ENCODE data around the gene TEAD1.

The TEAD1 gene

DNA sequence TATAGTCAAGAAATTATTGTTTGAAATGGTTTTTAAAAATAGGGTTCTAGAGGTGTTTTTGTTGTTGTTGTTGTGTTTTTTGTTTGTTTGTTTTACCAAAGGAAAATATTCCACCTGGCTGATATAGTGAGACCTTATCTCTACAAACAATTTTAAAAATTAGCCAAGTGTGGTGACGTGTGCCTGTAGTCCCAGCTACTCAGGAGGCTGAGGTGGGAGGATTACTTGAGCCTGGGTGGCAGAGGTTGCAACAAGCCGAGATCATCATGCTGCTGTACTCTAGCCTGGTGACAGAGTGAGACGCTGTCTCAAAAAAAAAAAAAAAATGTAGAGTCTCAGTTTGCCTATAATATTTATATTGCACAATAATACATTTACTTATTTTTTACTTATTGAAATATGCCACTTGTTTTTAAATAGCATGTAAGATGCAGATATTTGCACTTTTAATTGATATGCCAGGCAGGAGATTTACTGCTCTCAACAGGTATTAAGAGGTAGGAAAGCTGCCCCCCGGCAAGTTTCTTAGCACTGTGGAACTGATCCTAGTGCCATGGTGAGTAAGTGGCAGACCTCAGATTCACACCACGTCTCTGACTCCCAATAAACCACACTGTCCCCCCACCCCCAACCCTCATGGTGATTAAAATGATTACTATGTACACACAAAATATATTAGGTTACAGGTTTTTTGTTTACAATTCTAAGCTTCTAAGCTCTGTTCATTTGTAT, 157.4 kb downstream of the TEAD1 start:
- DNase-seq: no peak

DNA sequence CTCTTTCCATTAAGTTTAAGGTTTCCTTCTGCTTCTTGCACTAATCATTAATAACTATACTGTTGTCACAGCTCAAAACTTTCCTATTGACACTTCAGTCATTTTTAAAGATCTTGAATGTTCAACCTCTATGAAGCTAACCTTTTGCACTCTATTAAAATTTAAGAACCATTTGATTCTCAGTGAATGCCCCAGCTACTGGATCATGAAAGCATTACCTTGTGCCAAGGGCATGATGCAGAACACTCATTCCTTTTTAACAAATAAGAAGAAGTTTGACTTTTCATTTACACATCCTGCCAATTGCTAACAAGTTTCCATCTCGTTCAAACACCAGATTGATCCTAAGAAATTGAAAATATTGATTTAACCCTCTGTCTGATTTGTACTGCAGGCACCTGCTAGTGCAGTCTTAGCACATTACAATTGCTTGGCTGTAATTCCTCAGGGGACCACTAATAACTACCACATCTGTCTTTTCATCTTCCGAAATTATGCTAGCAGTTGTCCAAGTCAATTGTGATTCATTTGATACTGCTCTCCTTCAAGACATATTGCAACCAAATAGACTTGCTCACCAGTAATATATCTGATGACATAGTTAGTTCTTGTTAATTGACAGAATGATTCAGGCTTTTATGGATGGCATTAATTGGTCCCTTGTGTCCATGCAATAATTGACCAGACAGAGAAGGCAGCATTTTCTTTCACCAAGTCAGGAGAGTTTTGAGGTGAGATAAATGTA, 158.4 kb downstream of the TEAD1 start:
- DNase-seq: no peak

DNA sequence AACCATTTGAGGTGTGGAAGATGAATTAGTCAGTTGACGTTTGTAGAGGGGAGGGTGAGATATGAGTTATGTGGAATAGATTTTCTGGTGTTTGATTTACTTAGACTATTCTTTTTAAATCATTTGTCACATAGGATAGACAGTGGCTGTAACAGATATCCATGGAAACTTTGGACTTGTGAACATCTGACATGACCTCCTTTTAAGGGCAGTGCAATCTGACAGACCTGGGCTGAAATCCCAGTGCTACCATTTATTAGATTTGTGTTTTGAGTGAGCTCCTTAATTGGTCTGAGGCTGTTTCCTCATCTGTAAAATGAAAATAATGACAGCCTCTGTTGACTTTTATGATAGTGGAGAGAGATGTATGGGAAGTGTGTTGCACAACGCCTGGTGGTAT, 159.9 kb downstream of the TEAD1 start:
- no peak for DNase-seq

DNA sequence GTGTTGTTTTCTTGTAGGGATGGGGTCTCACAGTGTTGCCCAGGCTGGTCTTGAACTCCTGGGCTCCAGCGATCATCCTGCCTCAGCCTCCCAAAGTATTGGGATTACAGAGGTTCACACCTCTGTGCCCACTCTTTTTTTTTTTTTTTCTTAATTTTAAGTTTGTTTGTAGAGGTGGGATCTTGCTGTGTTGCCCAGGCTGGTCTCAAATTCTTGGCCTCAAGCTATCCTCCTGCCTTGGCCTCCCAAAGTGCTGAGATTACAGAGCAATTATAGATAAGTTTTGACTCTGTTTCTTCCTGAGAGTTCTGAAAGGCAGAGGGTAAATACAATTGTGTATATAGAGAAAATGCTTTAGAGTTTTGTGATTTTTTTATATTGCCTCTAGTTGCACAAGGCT, 160.4 kb downstream of the TEAD1 start:
- no peak for DNase-seq

DNA sequence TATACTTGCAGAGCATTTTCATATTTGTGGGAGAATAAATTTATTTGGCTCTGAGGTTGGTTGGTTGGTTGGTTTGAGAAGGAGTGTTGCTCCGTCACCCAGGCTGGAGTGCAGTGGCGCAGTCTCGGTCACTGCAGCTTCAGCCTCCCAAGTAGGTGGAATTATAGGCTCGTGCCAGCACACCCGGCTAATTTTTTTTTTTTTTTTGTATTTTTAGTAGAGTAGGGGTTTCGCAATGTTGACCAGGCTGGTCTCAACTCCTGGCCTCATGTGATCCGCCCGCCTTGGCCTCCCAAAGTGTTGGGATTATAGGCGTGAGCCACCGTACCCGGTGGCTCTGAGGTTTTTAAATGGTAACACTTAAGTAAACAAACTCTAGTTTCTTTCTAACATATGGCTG, 161.1 kb downstream of the TEAD1 start:
- DNase-seq: no peak

DNA sequence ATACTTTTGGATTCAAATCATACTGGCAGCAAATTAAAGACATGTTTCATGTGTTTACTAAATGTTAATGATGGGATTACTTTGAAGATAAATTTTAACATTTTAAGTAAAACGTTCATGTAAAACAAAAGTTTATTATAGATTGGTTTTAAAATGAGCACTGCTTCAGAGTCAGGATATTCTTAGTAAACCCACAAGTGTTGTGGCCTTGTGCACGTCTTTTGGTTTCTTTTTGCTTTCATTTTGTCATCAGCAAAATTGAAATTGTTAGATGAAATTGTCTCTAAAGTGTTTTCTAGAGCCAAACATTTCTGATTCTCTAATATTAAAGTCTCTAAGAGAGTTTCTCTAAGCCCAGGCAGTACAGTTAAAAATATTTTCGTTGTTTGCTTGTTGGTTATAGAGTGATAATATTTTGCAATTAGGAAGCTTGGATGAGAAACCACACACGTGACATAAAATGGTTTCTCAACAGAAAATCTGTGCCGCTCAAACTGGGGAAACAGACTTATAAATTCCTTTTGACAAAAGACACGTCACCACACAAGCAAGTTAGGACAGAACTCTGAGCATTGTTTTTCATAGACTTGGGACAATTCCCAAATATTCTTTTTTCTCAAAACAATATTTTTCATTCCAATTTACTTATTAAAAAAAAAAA, 164.4 kb downstream of the TEAD1 start:
- no peak for DNase-seq

DNA sequence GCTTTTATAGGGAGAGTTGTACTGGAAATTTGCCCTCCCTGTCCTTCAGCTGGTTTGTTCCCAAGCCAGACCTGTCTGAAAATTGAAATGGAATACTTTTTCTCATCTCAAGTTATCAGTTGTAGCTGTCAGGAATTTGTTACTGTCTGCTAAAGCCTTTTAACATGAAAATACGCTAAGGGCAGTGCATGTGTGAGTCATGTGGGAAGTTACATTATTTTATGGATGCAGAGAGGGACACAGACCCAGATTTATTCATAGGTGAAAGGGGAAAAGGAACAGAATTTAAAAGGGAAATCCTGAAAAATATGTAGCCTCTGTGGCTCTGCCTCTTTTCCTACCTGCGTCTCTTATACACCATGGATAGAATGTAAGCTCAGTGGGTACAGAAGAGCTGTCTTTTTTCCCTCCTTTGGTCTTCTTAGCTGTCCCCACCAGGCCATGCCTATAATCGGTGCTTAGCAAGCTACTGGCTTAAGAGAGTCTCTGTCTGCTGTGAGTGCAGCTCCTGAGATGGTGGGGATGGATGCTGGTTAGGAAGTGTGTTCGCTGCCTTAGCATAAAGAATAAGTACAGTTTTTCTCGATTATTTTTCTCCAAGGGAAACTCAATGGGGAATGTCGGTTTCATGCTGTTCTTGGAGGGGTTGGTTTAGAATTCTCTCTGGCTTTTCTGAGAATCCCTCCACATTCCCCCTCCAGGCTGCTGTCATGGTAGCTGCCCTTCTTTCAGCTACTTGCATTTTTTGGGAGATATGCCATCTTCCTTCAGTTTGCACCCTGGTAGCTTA, 166.8 kb downstream of the TEAD1 start:
- DNase-seq: no peak

DNA sequence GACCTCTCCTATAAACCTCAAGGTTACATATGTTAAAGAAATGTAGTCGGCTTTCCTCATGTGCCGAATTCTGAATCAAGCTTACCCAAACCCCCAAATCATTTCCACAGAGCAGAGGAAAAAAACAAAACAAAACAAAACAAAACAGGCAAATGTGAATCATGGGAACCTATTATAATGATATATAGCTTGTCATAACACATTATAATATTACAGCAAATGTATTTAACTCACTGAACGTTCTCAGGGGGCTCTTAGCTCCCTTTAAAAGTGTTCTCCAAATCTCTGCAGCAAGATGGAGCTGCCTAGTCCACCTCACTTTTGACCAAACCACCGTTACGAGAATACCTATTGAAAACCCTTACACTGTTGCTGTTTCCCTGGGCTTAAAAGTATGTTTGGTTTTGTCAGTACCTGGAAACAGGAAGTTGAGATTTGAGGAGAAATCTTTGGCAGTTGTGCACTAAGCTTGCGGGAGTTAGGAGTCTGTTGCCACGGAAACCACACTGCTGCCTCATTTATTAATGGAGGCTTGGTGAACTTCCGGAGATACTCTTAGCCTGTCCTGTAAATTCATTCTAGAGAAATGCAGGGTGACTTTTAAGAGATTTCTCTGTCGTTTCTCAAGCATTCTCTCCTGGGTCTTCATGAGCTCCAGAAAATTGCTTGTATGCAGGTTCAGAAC, 167.9 kb downstream of the TEAD1 start:
- peak in 7 of 58 donors; percentile 5 to 29 (median 13) for DNase-seq

DNA sequence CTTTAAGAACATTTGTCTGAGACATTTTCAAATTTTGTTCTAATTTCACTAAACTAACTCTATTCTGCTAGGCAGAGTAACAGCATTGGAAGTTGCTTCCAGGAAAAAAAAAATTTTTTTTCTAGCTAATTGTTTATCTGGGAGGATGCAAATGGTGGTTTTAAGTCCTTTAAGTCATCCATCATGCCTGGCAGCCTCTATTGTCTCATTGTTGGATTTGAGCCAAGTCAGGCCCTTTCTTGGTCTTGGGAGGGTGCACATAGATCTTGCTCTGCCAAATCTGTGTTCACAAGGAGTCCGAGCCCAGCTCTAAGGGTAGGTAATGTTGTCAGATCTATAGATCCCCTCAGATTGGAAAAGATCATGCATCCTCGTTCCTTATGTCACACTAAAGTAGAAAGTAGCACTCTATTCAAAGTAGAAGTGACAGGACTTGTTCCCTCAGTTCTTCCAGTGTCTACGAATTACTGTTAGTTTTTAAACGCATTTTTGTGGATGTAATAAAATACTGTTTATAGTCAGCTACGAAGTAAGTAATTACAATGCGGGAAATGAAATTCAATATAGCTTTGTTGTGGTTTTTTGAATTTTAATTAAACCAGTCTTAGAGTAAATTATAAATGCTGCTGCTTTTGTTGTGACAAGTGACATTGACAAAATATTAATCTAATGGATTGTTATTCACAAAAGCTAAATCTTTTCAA, 168.9 kb downstream of the TEAD1 start:
- peak in 1 of 58 donors; percentile 28 for DNase-seq

DNA sequence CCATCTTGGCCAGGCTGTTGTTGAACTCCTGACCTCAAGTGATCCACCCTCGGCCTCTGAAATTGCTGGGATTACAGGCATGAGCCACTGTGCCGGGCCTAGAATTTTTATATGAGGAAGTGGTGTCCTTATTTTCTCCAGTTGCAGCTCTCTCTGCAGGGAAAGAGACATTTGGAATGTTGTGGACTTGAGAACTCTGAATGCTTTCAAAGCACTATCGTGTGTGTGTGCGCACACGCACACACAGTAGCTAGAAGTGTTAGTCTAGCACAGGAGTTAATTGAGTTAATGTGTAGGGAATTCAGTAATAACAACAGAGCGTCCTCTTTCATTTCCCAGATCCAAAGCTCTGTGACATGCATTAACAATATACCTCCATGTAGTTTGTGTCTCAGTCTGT, 170.9 kb downstream of the TEAD1 start:
- no peak for DNase-seq

DNA sequence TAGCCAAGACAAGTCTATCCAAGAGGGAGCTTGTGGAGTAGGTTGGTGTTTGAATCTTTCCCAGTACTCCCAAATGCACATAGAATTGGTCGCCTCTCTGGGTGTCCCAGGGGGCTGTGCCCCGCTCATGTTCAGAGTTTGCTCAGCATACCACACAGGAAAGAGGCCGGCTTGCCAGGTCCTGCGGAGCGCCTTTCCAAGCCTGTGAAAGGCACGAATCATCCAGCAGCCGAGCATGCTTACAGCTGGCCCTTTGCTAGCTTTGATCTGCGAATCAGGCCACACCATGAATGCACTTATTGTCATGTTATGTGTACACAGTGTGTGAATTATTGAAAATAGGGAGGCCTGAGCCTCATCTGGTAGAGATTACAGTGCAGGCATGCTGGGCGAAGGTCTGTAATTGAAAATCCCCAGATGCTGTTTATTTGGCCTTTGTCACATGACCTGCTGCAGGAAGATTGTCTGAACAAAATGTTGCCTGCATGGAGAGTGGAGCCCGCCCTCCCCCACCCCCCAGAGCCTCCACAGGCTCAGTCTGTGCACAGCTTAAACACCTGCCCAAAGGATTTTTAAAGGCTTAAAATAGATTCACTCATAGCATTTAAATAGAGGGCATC, 171.6 kb downstream of the TEAD1 start:
- peak in 27 of 58 donors; percentile 7 to 50 (median 21) for DNase-seq

DNA sequence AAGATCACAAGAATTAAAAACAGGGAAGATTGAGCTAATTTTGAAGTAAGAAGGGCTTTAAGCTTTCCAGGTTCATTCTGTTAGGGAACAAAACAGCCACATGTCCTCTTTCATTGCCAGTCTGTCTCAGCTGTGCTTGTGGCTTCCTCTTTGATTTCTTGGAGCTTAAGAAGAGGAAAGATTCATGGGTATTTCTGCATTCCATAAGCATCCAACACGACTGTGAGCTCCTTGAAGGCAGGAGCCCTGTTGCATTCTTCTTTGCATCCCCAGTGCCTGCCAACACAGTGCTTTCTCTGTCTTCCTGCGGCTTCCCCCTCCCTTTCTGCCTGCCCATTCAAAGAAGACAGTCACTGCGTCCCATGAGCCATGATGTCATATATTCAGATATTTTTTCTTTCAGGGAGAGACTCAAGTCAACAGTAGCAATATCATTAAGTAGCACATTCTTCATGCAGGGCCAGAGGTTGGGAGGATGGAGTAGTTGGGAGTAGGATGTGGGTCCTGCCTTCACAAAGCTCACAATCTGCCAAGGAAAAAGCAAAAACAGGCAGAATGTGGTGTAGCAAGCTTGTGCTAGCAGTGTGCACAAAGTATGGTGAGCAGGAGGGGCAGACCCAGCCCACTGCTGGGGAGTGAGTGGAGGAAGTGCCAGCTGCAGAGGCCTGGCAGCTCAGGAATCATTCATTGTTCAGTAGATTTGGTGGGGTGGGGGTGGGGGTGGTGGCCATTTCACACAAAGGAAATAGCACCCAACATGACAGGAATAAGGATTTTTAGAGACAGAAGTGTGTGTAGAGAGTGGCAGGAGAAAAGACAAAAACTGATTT, 172.8 kb downstream of the TEAD1 start:
- DNase-seq: no peak

DNA sequence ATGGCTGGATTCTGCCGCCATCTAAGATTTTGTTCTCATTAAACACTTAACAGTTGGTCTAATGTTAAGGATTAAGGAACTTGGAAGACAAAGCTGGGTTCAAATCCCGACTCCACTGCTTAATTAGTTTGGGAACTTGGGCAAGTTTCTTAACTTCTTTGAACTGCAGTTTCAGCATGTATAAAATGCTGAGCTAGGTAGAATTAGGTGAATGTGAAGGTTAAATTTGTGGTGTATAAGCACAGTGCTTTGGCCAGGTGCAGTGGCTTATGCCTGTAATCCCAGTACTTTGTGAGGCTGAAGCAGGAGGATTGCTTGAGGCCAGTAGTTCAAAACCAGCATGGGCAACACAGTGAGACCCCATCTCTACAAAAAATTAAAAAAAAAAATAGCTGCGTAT, 174.2 kb downstream of the TEAD1 start:
- DNase-seq: no peak

DNA sequence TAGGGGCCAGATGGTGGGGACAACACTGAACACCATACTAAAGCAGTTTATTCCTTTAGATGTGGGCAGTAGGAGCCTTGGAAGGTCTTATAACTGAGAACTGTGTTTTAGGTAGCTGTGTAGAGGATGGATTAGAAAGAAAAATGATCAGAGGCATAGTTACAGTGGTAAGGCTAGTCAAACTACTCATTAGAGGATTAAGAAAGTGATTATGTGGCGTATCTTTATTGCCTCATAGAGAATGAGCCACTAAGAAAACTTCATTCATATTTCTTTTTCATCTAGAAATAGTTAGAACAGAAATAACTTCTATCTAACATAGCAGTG, 179.1 kb downstream of the TEAD1 start:
- no peak for DNase-seq

DNA sequence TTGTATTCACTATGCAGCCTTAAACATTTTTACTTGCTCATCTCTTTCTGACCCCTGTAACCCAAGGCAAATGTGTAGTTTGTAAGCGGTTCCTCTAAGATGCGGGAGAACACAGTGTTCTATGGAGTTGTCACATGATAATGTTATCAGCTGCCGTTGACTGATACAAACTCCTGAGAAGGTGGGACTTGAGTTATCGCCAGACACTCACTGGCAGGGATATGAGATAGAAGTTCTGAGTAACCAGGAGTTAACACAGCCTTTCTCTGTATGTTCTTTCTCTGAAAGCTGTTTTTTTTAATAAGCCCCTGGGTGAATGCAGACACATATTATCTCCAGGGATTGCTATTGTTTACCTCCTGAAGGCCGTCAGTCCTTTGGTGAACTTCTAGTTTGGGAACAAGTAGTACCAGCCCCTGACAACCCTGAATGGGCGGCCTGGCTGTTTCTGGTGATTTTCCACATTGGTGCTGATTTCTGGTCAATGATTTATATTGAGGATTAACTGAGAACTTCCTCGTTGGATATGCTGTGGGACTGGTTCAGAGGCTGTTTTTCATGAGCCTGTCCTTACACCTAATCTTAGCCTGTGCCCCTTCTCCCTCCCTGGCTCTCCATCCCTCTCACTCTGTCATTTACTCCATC, 179.6 kb downstream of the TEAD1 start:
- no peak for DNase-seq

DNA sequence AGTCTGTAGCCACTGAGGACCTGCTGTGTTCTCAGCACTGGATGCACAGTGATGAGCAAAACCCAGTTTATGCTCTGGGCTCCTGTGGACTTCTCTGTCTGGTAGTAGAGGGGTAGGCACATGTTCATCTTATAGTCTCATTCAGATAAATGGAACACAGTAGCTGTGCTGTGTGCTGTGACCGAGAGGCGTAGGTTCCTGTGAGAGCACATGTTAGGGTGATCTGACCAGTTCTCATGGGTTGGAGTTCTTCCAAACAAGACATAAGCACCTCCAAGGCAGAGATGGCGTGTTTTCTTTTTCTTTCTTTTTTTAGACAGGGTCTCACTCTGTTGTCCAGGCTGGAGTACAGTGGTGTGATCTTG, 180.1 kb downstream of the TEAD1 start:
- no peak for DNase-seq

DNA sequence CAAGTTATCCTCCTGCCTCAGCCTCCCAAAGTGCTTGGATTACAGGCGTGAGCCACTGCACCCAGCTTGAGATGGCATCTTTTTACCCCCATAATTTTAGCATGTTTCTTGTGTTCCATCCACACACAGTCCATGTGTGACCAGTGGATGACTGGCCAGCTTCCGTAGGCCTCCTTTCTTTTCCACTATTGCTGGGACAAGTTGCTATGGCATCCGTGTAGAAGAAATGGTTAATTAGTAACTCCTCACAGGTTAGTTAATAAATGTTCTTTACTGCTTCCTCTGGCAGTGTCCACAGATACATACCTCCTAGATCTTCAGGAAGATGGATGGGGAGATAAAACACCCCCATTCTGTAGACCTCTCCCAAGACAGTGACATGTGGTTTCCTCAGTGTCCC, 180.6 kb downstream of the TEAD1 start:
- no peak for DNase-seq

DNA sequence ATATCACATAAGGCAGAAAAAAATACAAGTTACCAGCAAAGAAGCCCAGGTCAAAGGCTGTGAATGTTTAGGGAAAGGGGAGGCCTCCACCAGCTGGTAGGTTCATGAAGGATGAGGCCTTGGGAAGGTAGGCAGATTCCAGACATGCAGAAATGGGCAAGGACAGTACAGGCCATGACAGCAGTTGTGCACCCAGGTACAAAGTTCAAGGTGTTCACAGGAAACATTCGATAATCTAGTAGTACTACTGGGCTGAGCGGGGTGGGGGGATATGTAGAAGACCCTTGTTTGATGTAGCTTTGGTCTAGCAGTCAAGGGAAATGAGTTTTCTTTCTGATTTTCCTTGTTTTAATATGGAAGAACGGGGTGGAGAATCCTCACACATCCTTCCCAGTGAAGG, 182.1 kb downstream of the TEAD1 start:
- DNase-seq: no peak

DNA sequence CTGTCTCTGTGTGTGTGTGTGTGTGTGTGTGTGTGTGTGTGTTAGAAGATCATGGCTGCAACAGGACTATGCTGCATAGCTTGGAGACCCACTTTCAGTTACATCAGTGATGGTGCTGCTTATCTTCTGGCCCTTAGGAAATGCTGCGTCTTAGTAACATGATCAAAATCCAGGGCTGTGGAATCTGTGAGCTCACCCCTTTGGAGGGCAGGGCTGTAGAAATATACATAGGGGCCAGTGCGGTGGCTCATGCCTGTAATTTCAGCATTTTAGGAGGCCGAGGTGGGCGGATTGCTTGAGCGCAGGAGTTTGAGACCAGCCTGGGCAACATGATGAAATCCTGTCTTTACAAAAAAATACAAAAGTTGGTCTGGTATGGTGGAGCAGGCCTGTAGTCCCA, 183.4 kb downstream of the TEAD1 start:
- DNase-seq: no peak
